GM12865 (cell line): ENCODE measurements around the gene PEPD.

Source experiments
- DNase-seq: peaks from one replicate; pipeline ENCODE4 v3.0.0; 2010; ENCODE audit warnings: low read depth
- H3K4me3 ChIP-seq: 2 replicates; pipeline ENCODE4 v1.5.1; 2011; ENCODE audit warnings: mild to moderate bottlenecking, low read depth, low read length, control low read depth
- TF ChIP-seq, protein P1 (sequence below): IDR thresholded peaks from 2 replicates; pipeline ENCODE4 v1.5.1; 2011; ENCODE audit warnings: low read length, control low read depth, low read depth, inconsistent platforms; ENCODE audit not compliant: insufficient read depth; ENCODE audit errors: missing control alignments

The PEPD gene

DNA sequence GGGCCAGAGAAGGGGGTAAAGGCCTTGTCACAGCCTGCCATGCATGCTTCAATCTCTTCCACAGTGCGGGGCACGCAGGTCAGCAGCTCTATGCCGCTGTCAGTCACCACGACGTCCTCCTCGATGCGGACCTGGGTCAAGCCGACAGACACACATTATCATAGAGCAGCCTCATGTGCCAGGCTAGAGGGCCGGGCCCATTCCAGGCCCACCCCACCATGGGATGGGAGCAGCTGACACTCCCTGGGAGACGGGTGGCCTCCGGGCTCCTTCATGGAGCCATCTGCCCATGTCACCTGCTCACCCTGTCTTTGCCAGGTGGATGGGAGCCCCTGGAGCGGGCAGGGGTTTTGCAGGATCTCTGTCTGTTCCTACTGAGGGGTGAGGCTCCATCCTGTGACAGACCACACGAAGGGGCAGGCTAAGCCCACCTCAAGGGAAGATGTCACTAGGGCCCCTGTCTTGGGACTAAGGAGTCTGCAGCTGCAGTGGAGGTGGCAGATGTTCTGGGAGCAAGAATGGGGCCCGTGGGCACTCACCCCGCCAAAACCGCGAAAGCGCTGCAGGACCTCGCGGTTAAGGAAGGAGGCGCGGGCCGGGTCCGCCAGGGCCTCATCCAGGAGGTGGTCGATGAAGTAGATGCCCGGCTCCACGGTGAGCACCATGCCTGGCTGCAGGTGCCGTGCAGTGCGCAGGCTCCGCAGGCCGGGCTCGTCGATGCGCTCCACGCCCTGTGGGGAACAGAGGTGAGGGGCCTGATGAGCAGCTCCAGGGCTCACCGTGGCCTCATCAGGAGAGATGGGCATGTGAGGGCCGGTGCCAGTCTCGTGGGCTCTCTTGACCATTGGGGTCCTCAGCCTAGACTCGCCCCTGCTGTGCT is 134.0 kb downstream of the PEPD start:
- H3K4me3 ChIP-seq, result no peak overlapping the region
- TF ChIP-seq, protein P1, sequence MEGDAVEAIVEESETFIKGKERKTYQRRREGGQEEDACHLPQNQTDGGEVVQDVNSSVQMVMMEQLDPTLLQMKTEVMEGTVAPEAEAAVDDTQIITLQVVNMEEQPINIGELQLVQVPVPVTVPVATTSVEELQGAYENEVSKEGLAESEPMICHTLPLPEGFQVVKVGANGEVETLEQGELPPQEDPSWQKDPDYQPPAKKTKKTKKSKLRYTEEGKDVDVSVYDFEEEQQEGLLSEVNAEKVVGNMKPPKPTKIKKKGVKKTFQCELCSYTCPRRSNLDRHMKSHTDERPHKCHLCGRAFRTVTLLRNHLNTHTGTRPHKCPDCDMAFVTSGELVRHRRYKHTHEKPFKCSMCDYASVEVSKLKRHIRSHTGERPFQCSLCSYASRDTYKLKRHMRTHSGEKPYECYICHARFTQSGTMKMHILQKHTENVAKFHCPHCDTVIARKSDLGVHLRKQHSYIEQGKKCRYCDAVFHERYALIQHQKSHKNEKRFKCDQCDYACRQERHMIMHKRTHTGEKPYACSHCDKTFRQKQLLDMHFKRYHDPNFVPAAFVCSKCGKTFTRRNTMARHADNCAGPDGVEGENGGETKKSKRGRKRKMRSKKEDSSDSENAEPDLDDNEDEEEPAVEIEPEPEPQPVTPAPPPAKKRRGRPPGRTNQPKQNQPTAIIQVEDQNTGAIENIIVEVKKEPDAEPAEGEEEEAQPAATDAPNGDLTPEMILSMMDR, result no peak
- no peak for DNase-seq

DNA sequence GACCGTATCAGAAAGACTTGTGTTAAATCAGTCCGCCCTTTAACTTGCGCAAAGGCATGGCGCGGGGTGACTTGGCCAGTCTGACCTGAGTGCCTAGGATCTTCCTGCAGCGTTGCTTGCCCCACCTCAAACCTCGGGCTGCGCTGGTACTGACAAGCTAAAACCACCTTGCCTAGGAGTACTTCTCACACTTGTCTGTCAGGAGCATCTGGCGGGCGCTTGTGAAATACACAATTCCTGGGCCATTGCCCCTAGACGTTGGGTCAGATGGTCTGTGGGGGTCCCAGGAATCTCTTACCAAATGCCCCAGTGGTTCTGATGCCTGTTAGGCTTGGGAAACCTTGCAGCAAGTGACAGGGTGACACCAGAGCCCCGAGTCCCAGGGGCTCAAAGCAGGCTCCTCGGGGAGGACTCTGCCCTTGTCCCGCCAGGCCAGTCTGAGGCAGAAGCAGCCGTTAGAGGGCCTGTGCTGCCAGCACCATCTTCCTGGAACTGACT is 135.2 kb downstream of the PEPD start:
- H3K4me3 ChIP-seq, result no peak overlapping the region
- TF ChIP-seq, protein P1, result no peak
- DNase-seq, result no peak

DNA sequence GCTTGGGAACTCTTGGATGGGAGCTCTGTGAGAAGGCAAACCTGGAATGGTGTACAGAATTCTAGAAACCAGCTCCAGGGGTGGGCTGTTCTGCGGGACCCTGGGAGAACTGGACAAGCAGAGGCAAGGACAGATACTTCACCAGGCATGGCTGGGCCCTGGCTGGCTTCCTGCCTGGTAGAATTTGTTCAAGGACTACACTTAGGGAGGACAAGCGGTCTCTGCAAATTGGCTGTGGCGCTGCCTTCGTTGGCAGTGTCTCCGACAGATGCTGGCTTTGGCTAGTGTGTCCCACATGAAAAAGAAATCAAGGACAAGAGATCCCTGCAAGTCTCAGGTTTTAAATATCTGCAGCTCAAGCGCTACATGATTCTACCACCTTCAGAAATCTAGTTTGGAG is 135.6 kb downstream of the PEPD start:
- TF ChIP-seq, protein P1, result no peak
- no peak overlapping the region for H3K4me3 ChIP-seq
- no peak for DNase-seq

DNA sequence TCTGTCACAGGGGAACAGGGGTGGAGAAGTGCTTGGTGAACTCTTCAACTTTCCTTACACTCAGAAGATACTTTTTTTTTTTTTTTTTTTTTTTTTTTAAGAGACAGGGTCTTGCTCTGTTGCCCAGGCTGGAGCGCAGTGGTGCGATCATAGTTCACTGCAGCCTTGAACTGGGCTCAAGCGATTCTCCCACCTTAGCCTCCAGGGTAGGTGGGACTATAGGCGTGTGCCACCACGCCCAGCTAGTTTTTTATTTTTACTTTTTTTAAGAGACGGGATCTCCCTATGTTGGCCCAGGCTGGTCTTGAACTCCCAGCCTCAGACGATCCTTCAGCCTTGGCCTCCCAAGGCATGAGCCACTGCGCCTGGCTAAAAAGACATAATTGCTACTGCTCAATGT is 136.6 kb downstream of the PEPD start:
- no peak overlapping the region for H3K4me3 ChIP-seq
- no peak for DNase-seq
- TF ChIP-seq, protein P1, result no peak

DNA sequence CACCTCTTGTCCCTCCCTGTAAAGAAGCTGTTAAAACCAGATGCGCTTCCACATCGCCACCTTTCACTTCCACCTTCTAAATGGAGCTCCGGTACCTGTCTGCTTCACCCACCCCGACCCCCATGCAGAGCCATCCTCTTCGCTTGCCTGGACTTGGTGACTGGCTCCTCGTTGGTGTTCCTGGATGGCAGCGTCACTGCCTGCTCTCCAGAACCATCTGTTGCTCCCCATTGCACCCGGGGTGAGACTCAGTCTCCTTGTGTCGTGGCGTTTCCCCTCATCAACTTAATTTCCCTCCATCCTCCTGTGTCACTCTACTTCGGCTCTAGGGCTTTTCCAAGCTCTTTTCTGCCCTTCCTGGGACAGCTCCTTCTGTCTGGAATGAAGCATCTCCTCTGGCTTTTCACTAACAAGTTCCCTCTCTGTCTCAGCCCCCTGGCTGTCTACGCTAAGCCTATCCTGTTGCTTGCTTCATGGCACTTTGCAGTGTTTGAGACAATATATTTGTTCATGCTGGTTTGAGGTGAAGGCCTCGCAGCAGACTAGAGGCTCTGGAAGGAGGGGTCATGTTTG is 137.8 kb downstream of the PEPD start:
- no peak for DNase-seq
- TF ChIP-seq, protein P1, result no peak
- no peak overlapping the region for H3K4me3 ChIP-seq

DNA sequence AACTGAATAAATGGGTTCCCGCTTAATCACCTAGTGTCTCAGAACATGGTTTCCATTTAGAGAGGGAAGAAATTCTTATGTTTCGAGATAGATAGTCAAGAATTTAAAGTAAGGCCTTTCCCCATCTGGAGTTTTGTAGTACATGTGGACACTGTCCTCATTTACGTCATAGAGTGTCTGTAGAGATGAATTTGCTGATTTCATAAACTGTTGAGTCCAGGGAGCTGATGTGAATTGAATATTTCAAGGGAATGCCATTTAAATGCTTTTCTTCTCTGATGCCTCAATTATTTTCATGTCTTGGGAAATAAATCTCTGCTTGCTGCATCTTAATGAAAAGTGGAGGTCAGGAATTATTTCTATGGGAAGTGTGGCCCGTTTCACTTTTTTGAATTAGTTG is 138.6 kb downstream of the PEPD start:
- no peak for DNase-seq
- TF ChIP-seq, protein P1, result no peak
- no peak overlapping the region for H3K4me3 ChIP-seq
